Natural killer cell treated with Interleukin-12 subunit alpha and Interleukin-12 subunit beta and Interleukin-15 and Interleukin-18, amount 100 ng/mL, for 72 hours (primary cell): ENCODE measurements around the gene HES1. TPM values are rescaled to one million over a fixed set of nuclear protein-coding genes. Genes with fewer than 3 reads are reported as not detected.

Experiments
- ATAC-seq, 2 donors: fragments of 150-1000 bp; cut with Tn5 transposase in 1 of 2; sonication (Bioruptor Pico), chemical (Tn5 transposase) in 1 of 2; 2 replicates each; pipeline ENCODE4 v1.10.0; 2021
- DNase-seq: peaks from one replicate; pipeline ENCODE4 v3.0.0; 2022; ENCODE audit warnings: low spot score
- H3K27ac Mint-ChIP-seq, 2 donors: 1 replicate in 1 of 2; 2 replicates in 1 of 2; pipeline ENCODE4 v1.8.0; 2022; ENCODE audit warnings: mixed read lengths in 2 of 2, mild to moderate bottlenecking in 1 of 2, moderate library complexity in 1 of 2
- H3K27me3 Mint-ChIP-seq, 2 donors: 1 replicate in 1 of 2; 2 replicates in 1 of 2; pipeline ENCODE4 v1.8.0; 2022; ENCODE audit warnings: mixed read lengths in 2 of 2
- H3K36me3 Mint-ChIP-seq: one replicate; pipeline ENCODE4 v1.8.0; 2022; ENCODE audit warnings: mixed read lengths
- H3K4me1 Mint-ChIP-seq, 2 donors: 1 replicate in 1 of 2; 2 replicates in 1 of 2; pipeline ENCODE4 v1.8.0; 2022; ENCODE audit warnings: low read depth in 2 of 2, mixed read lengths in 2 of 2, mild to moderate bottlenecking in 1 of 2
- H3K4me3 Mint-ChIP-seq: one replicate; pipeline ENCODE4 v1.8.0; 2022; ENCODE audit warnings: mixed read lengths
- H3K9me3 Mint-ChIP-seq: 2 replicates; pipeline ENCODE4 v1.8.0; 2022; ENCODE audit warnings: mixed read lengths
- total RNA-seq, 2 donors: library from RNA; stranded (reverse); gene quantifications; one replicate each; pipeline ENCODE4 v1.2.3, GENCODE V29; 2022

The HES1 gene
- total RNA-seq, 2 donors from 2014 or later, result 0.28 TPM; not detected in 1

- DNase-seq (peak; percentile 31), ATAC-seq (no peak)
- Mint-ChIP-seq H3K36me3 (no peaks in the 10 kb centered on the region), H3K4me1 (no peaks in the 10 kb centered on the region), H3K27ac (no peak overlapping the region), H3K9me3 (no peaks in the 10 kb centered on the region), H3K4me3 (no peak overlapping the region), H3K27me3 (peaks cover 27 to 42% of the 10 kb centered on the region in 2 donors)
These were observed 26.6 kb upstream of the HES1 start for GRCh38 chr3:194109192-194109863.

GRCh38 chr3:194110483-194110882 is 25.5 kb upstream of the HES1 start:
- no peak for ATAC-seq
- H3K4me1 Mint-ChIP-seq, result no peaks in the 10 kb centered on the region
- H3K27ac Mint-ChIP-seq, result no peak overlapping the region

GRCh38 chr3:194111336-194111735 is 24.6 kb upstream of the HES1 start:
- no peaks in the 10 kb centered on the region for H3K4me1 Mint-ChIP-seq
- H3K9me3 Mint-ChIP-seq, result no peaks in the 10 kb centered on the region
- ATAC-seq (no peak), DNase-seq (no peak)
- H3K27ac Mint-ChIP-seq, result no peak overlapping the region
- peaks cover 18 to 27% of the 10 kb centered on the region in 2 donors for H3K27me3 Mint-ChIP-seq
- no peak overlapping the region for H3K4me3 Mint-ChIP-seq
- no peaks in the 10 kb centered on the region for H3K36me3 Mint-ChIP-seq

More at GRCh38 chr3:194110483-194110882, 25.5 kb upstream of the HES1 start:
- Mint-ChIP-seq H3K36me3 (no peaks in the 10 kb centered on the region), H3K4me3 (no peak overlapping the region), H3K9me3 (no peaks in the 10 kb centered on the region), H3K27me3 (peaks cover 23 to 36% of the 10 kb centered on the region in 2 donors)
- DNase-seq, result no peak

- H3K27me3 Mint-ChIP-seq, result peaks cover 20 to 33% of the 10 kb centered on the region in 2 donors
- no peak overlapping the region for H3K27ac Mint-ChIP-seq
- no peaks in the 10 kb centered on the region for H3K9me3 Mint-ChIP-seq
- H3K4me3 Mint-ChIP-seq, result no peak overlapping the region
- DNase-seq, result no peak
- no peaks in the 10 kb centered on the region for H3K36me3 Mint-ChIP-seq
- ATAC-seq, result no peak
- H3K4me1 Mint-ChIP-seq, result no peaks in the 10 kb centered on the region
These were observed 23.5 kb upstream of the HES1 start for GRCh38 chr3:194112120-194113106.

- Mint-ChIP-seq H3K27me3 (peaks cover 19 to 29% of the 10 kb centered on the region in 2 donors), H3K36me3 (no peaks in the 10 kb centered on the region), H3K4me1 (no peaks in the 10 kb centered on the region), H3K9me3 (no peaks in the 10 kb centered on the region), H3K27ac (no peak overlapping the region), H3K4me3 (no peak overlapping the region)
- DNase-seq (no peak), ATAC-seq (no peak)
These were observed 21.8 kb upstream of the HES1 start for GRCh38 chr3:194114123-194114522.

- Mint-ChIP-seq H3K9me3 (no peaks in the 10 kb centered on the region), H3K27ac (peak overlapping the region in 1 of 2 donors; percentile 31), H3K36me3 (no peaks in the 10 kb centered on the region), H3K4me3 (no peak overlapping the region), H3K27me3 (peaks cover 38 to 55% of the 10 kb centered on the region in 2 donors), H3K4me1 (no peaks in the 10 kb centered on the region)
- DNase-seq, result no peak
- no peak for ATAC-seq
These were observed 18.7 kb upstream of the HES1 start for GRCh38 chr3:194117104-194117845.

GRCh38 chr3:194118920-194119319 is 17.0 kb upstream of the HES1 start:
- Mint-ChIP-seq H3K9me3 (no peaks in the 10 kb centered on the region), H3K36me3 (no peaks in the 10 kb centered on the region), H3K4me1 (no peaks in the 10 kb centered on the region), H3K27me3 (peaks cover 45 to 60% of the 10 kb centered on the region in 2 donors), H3K27ac (no peak overlapping the region), H3K4me3 (no peak overlapping the region)
- no peak for DNase-seq
- no peak for ATAC-seq

GRCh38 chr3:194119831-194120590 is 15.9 kb upstream of the HES1 start:
- DNase-seq, result no peak
- no peaks in the 10 kb centered on the region for H3K9me3 Mint-ChIP-seq
- H3K27ac Mint-ChIP-seq, result no peak overlapping the region
- H3K4me1 Mint-ChIP-seq, result no peaks in the 10 kb centered on the region
- H3K27me3 Mint-ChIP-seq, result peaks cover 45 to 65% of the 10 kb centered on the region in 2 donors
- no peak overlapping the region for H3K4me3 Mint-ChIP-seq
- no peaks in the 10 kb centered on the region for H3K36me3 Mint-ChIP-seq
- ATAC-seq, result no peak

GRCh38 chr3:194120789-194121770 is 14.9 kb upstream of the HES1 start:
- Mint-ChIP-seq H3K36me3 (no peaks in the 10 kb centered on the region), H3K27me3 (peaks cover 47 to 68% of the 10 kb centered on the region in 2 donors), H3K27ac (no peak overlapping the region), H3K4me3 (no peak overlapping the region), H3K4me1 (no peaks in the 10 kb centered on the region), H3K9me3 (no peaks in the 10 kb centered on the region)
- no peak for DNase-seq
- no peak for ATAC-seq

- Mint-ChIP-seq H3K4me1 (no peaks in the 10 kb centered on the region), H3K4me3 (no peak overlapping the region), H3K27ac (no peak overlapping the region), H3K36me3 (no peaks in the 10 kb centered on the region), H3K9me3 (no peaks in the 10 kb centered on the region), H3K27me3 (peaks cover 45 to 68% of the 10 kb centered on the region in 2 donors)
- DNase-seq, result no peak
- no peak for ATAC-seq
These were observed 13.9 kb upstream of the HES1 start for GRCh38 chr3:194121891-194122631.

- no peaks in the 10 kb centered on the region for H3K36me3 Mint-ChIP-seq
- no peak for ATAC-seq
- H3K27me3 Mint-ChIP-seq, result peaks cover 57 to 75% of the 10 kb centered on the region in 2 donors
- no peak for DNase-seq
- H3K4me1 Mint-ChIP-seq, result no peaks in the 10 kb centered on the region
- no peak overlapping the region for H3K4me3 Mint-ChIP-seq
- H3K27ac Mint-ChIP-seq, result no peak overlapping the region
- H3K9me3 Mint-ChIP-seq, result no peaks in the 10 kb centered on the region
These were observed 12.2 kb upstream of the HES1 start for GRCh38 chr3:194123726-194124125.

GRCh38 chr3:194124193-194124592 is 11.8 kb upstream of the HES1 start:
- Mint-ChIP-seq H3K27ac (no peak overlapping the region), H3K4me1 (no peaks in the 10 kb centered on the region), H3K27me3 (peaks cover 52 to 70% of the 10 kb centered on the region in 2 donors), H3K4me3 (no peak overlapping the region), H3K9me3 (no peaks in the 10 kb centered on the region), H3K36me3 (no peaks in the 10 kb centered on the region)
- no peak for DNase-seq
- no peak for ATAC-seq
